ENCODE measurements around the gene TSEN34.

DNA sequence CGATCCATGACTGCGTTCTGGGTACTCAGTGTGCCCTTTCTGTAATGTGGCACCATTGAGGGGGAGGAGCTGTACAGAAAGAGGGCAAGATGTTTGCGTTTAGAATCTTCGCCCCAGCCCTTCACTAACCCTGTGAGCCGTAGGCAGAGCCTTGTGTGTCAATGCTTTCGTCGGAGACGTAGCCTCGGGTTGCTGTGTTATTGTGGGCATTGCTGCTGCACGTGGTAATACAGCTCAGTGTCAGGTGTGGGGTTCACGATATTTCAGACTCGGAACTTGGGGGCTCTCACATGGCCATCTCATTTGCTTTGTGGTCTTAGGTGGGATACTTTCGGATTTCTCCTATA is 15.7 kb downstream of the TSEN34 start:
- TF ChIP-seq, protein P1, sequence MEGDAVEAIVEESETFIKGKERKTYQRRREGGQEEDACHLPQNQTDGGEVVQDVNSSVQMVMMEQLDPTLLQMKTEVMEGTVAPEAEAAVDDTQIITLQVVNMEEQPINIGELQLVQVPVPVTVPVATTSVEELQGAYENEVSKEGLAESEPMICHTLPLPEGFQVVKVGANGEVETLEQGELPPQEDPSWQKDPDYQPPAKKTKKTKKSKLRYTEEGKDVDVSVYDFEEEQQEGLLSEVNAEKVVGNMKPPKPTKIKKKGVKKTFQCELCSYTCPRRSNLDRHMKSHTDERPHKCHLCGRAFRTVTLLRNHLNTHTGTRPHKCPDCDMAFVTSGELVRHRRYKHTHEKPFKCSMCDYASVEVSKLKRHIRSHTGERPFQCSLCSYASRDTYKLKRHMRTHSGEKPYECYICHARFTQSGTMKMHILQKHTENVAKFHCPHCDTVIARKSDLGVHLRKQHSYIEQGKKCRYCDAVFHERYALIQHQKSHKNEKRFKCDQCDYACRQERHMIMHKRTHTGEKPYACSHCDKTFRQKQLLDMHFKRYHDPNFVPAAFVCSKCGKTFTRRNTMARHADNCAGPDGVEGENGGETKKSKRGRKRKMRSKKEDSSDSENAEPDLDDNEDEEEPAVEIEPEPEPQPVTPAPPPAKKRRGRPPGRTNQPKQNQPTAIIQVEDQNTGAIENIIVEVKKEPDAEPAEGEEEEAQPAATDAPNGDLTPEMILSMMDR (IDR thresholded peaks at IDR 0.05), result no peak
- TF ChIP-seq EP300 (IDR thresholded peaks at IDR 0.05) (no peak), POLR2A (IDR thresholded peaks at IDR 0.05) (no peak), POLR2AphosphoS5 (IDR thresholded peaks at IDR 0.05) (no peak)

Data from stomach (tissue), 4 donors.